NCI-H1105 treated with DMSO at 0.1 percent for 48 hours (cell line): ENCODE measurements around the gene SVBP.

Source experiments
- DNase-seq: peaks from one replicate; lab custom pipeline; 2025; lab: John Stamatoyannopoulos, UW

SVBP gene

GRCh38 chr1:42765269-42765668 is 51.9 kb downstream of the SVBP start:
- no peak for DNase-seq

GRCh38 chr1:42762269-42762668 is 54.9 kb downstream of the SVBP start:
- no peak for DNase-seq

DNA sequence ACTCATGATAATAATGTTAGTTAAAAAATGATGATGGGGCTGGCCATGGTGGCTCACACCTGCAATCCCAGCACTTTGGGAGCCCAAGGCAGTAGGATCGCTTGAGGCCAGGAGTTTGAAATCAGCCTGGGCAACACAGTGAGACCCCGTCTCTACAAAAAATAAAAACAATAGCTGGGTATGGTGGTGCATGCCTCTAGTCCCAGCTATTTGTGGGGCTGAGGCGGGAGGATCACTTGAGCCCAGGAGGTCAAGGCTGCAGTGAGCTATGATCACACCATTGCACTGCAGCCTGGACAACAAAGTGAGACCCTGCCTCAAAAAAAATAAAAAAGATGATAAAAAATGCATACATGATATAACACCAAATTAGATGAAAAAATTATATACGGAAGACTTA is 55.6 kb downstream of the SVBP start:
- no peak for DNase-seq

GRCh38 chr1:42759114-42759513 is 58.1 kb downstream of the SVBP start:
- DNase-seq, result no peak

DNA sequence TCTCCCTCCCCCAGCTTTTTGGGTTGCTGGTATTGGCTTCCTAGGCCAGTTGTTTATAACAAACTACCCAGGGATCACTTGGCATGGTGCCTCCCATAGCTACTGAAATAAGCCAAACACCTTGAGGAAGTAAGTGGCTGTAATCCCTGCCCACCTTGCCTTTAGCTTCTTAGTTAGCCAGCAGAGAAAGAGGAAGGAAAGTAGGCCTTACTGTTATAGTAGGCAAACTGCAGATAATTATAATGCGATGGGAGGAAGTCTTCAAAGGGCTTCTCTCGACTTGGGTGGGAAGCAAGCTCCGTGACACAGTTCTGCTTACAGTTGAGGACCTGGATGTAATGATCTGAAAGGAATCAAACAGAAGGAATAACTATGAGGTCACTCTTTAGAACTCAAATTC is 58.6 kb downstream of the SVBP start:
- DNase-seq, result no peak

- no peak for DNase-seq
These were observed 59.3 kb downstream of the SVBP start for GRCh38 chr1:42757892-42758275.
